H1 (cell line): Measurements from ENCODE around the gene KIFC1. TPM values are rescaled to one million over a fixed set of nuclear protein-coding genes. Genes with fewer than 3 reads are reported as not detected.

Experiments
- CTCF ChIA-PET: fragments of 300-600 bp; sonication (Branson Sonifier 250); formaldehyde crosslinking; loops from one replicate; lab custom pipeline; 2021; ENCODE audit not compliant: partially characterized antibody; lab: Charles Lee
- POLR2A ChIA-PET: fragments of 300-600 bp; sonication (Branson Sonifier 250); formaldehyde crosslinking; loops from one replicate; lab custom pipeline; 2021; ENCODE audit warnings: inconsistent platforms; ENCODE audit not compliant: partially characterized antibody; lab: Charles Lee
- DNase-seq, 2 experiments: peaks; one replicate each; pipeline versions ENCODE4 v3.0.0 to v3.0.0-alpha.2; 2010 to 2022; ENCODE audit warnings: low spot score in 2 of 2, low read depth in 1 of 2, mixed read lengths in 1 of 2
- FAIRE-seq: peaks from 2 replicates; lab custom pipeline; 2011; peaks lifted over from hg19 to GRCh38; lab: Jason Lieb, UNC
- H2AFZ ChIP-seq: 2 replicates; pipeline ENCODE4 v1.8.1; 2012; ENCODE audit warnings: low read length, inconsistent platforms
- H2AK5ac ChIP-seq: 2 replicates; pipeline ENCODE4 v1.6.1; 2013; ENCODE audit warnings: low read depth, low read length
- H2BK120ac ChIP-seq: replicated peaks from 2 replicates; pipeline ENCODE3; 2013; ENCODE audit warnings: low read depth, low read length, inconsistent platforms
- H2BK12ac ChIP-seq: 2 replicates; pipeline ENCODE4 v1.6.1; 2013; ENCODE audit warnings: low read depth, low read length
- H2BK15ac ChIP-seq: 2 replicates; pipeline ENCODE4 v1.6.1; 2013; ENCODE audit warnings: low read length
- H2BK20ac ChIP-seq: 2 replicates; pipeline ENCODE4 v1.6.1; 2013; ENCODE audit warnings: low read length
- H2BK5ac ChIP-seq: 2 replicates; pipeline ENCODE4 v1.6.1; 2013; ENCODE audit warnings: low read depth, low read length
- H3K14ac ChIP-seq: 2 replicates; pipeline ENCODE4 v1.6.1; 2013; ENCODE audit warnings: inconsistent platforms; ENCODE audit not compliant: insufficient read length
- H3K18ac ChIP-seq: 2 replicates; pipeline ENCODE4 v1.6.1; 2013; ENCODE audit warnings: low read length; ENCODE audit errors: extremely low read depth
- H3K23ac ChIP-seq: 2 replicates; pipeline ENCODE4 v1.6.1; 2013; ENCODE audit warnings: inconsistent platforms; ENCODE audit not compliant: insufficient read length
- H3K23me2 ChIP-seq: 2 replicates; pipeline ENCODE4 v1.6.1; 2013; ENCODE audit warnings: low read depth, low read length
- H3K27ac ChIP-seq: 2 replicates; pipeline ENCODE4 v1.6.1; 2011; ENCODE audit warnings: low read depth, low read length, inconsistent platforms
- H3K27me3 ChIP-seq, 4 experiments: replicated peaks in 1 of 4; 1 replicate in 1 of 4; 2 replicates in 3 of 4; pipeline versions ENCODE4 v1.6.1 to v1.8.1; 2011 to 2013; ENCODE audit warnings: low read length in 3 of 4, mild to moderate bottlenecking in 3 of 4, inconsistent platforms in 2 of 4, mixed read lengths in 2 of 4, moderate library complexity in 1 of 4; ENCODE audit not compliant: control insufficient read depth in 3 of 4, insufficient read depth in 3 of 4; ENCODE audit errors: extremely low read depth in 1 of 4
- H3K36me3 ChIP-seq, 4 experiments: 2 replicates each; pipeline versions ENCODE4 v1.6.1 to v1.8.1; 2011 to 2013; ENCODE audit warnings: mild to moderate bottlenecking in 4 of 4, low read length in 3 of 4, moderate library complexity in 2 of 4, control low read depth in 1 of 4, inconsistent platforms in 1 of 4; ENCODE audit not compliant: insufficient read depth in 4 of 4, control insufficient read depth in 2 of 4
- H3K4ac ChIP-seq: replicated peaks from 2 replicates; pipeline ENCODE3; 2013; ENCODE audit warnings: low read length, low read depth, mixed read lengths, inconsistent platforms; ENCODE audit not compliant: insufficient read length
- H3K4me1 ChIP-seq, 4 experiments: replicated peaks in 1 of 4; 1 replicate in 1 of 4; 2 replicates in 3 of 4; pipeline versions ENCODE4 v1.6.1 to v1.8.1; 2011 to 2013; ENCODE audit warnings: low read length in 3 of 4, inconsistent platforms in 2 of 4, mixed read lengths in 1 of 4; ENCODE audit not compliant: insufficient read depth in 4 of 4, control insufficient read depth in 3 of 4
- H3K4me2 ChIP-seq, 2 experiments: 2 replicates each; pipeline versions ENCODE4 v1.6.1 to v1.8.1; 2011 to 2013; ENCODE audit warnings: low read depth in 2 of 2, low read length in 2 of 2, control low read depth in 1 of 2, inconsistent platforms in 1 of 2, mild to moderate bottlenecking in 1 of 2; ENCODE audit not compliant: insufficient read depth in 1 of 2
- H3K4me3 ChIP-seq, 4 experiments: fragments of 200-600, 300-600 bp in 1 of 4; sonication (generic), shearing (Covaris generic), sonication (Bioruptor Twin) in 1 of 4; 2 replicates each; pipeline versions ENCODE4 v1.5.1 to v1.8.1; 2011 to 2016; ENCODE audit warnings: low read length in 4 of 4, low read depth in 3 of 4, control low read depth in 2 of 4, inconsistent platforms in 2 of 4, mild to moderate bottlenecking in 2 of 4, mixed read lengths in 1 of 4, moderate library complexity in 1 of 4; ENCODE audit not compliant: insufficient read depth in 2 of 4; ENCODE audit errors: extremely low read depth in 1 of 4
- H3K56ac ChIP-seq: replicated peaks from 2 replicates; pipeline ENCODE3; 2013; ENCODE audit warnings: low read depth, mild to moderate bottlenecking, mixed read lengths, low read length, inconsistent platforms; ENCODE audit not compliant: insufficient read length
- H3K79me1 ChIP-seq: 2 replicates; pipeline ENCODE4 v1.6.1; 2013; ENCODE audit warnings: low read depth, low read length, control low read depth
- H3K79me2 ChIP-seq, 2 experiments: 2 replicates each; pipeline versions ENCODE4 v1.6.1 to v1.8.1; 2012 to 2013; ENCODE audit warnings: low read length in 2 of 2, mild to moderate bottlenecking in 2 of 2, inconsistent platforms in 1 of 2; ENCODE audit not compliant: insufficient read depth in 2 of 2, control insufficient read depth in 1 of 2
- H3K9ac ChIP-seq, 4 experiments: replicated peaks in 1 of 4; 1 replicate in 1 of 4; 2 replicates in 3 of 4; pipeline versions ENCODE4 v1.6.1 to v1.8.1; 2011 to 2013; ENCODE audit warnings: low read depth in 3 of 4, low read length in 3 of 4, control low read depth in 2 of 4, mild to moderate bottlenecking in 2 of 4, moderate library complexity in 2 of 4, inconsistent platforms in 1 of 4; ENCODE audit errors: extremely low read depth in 1 of 4
- H3K9me3 ChIP-seq, 2 experiments: 2 replicates each; pipeline versions ENCODE4 v1.6.1 to v1.8.1; 2012 to 2013; ENCODE audit warnings: mild to moderate bottlenecking in 2 of 2, moderate library complexity in 2 of 2, control low read depth in 1 of 2, inconsistent platforms in 1 of 2, low read depth in 1 of 2, low read length in 1 of 2, mixed read lengths in 1 of 2; ENCODE audit not compliant: insufficient read depth in 2 of 2
- H4K20me1 ChIP-seq, 2 experiments: replicated peaks in 1 of 2; 2 replicates each; pipeline versions ENCODE3 to v1.8.1; 2011 to 2013; ENCODE audit warnings: inconsistent platforms in 2 of 2, low read length in 2 of 2, mild to moderate bottlenecking in 1 of 2; ENCODE audit not compliant: insufficient read depth in 2 of 2, control insufficient read depth in 1 of 2
- H4K5ac ChIP-seq: 2 replicates; pipeline ENCODE4 v1.6.1; 2013; ENCODE audit warnings: low read length, low read depth, mixed read lengths, inconsistent platforms; ENCODE audit not compliant: insufficient read length
- H4K8ac ChIP-seq: 2 replicates; pipeline ENCODE4 v1.8.0; 2013; ENCODE audit warnings: mild to moderate bottlenecking, moderate library complexity, low read length, inconsistent platforms; ENCODE audit not compliant: insufficient read depth; ENCODE audit errors: extremely low read depth
- H4K91ac ChIP-seq: replicated peaks from 2 replicates; pipeline ENCODE3; 2013; ENCODE audit warnings: low read length, mixed read lengths, inconsistent platforms; ENCODE audit not compliant: insufficient read length
- KDM4A ChIP-seq: IDR thresholded peaks from one replicate; pipeline ENCODE4 v1.7.1; 2012; ENCODE audit warnings: low read depth, mild to moderate bottlenecking, moderate library complexity, low read length, inconsistent platforms; ENCODE audit not compliant: severe bottlenecking
- PHF8 ChIP-seq: fragments of 200-600 bp; sonication (generic); conservative IDR thresholded peaks from 2 replicates; pipeline ENCODE4 v1.7.1; 2012; ENCODE audit warnings: low read depth, mild to moderate bottlenecking, inconsistent platforms, low read length, moderate library complexity
- WGBS, 2 experiments: shearing (Covaris generic) in 1 of 2; methylation state at CpG; one replicate each; pipeline versions ENCODE4 v1.1.6 to v1.1.7; 2013 to 2015; ENCODE audit warnings: low lambda C conversion rate in 2 of 2, mixed read lengths in 2 of 2, inconsistent platforms in 1 of 2, low coverage in 1 of 2, missing lambda C conversion rate in 1 of 2; ENCODE audit not compliant: insufficient replicate concordance in 2 of 2, insufficient coverage in 1 of 2, insufficient read length in 1 of 2; ENCODE audit errors: extremely low coverage in 1 of 2, missing lambda C conversion rate in 1 of 2; 5-methylcytosine and 5-hydroxymethylcytosine counted together
- polyA plus RNA-seq, 7 experiments: library from polyadenylated mRNA; depleted of rRNA in 3 of 7; stranded (reverse) in 5 of 7; unstranded in 2 of 7; fragments of >200 nt in 5 of 7; fragments of 200-250 nt in 2 of 7; gene quantifications; 1 replicate in 5 of 7; 2 replicates in 1 of 7; 4 replicates in 1 of 7; pipeline versions ENCODE4 v1.2.1 to v1.2.3, GENCODE V29; 2011 to 2013; ENCODE audit warnings: missing spikeins in 2 of 7, mixed read lengths in 2 of 7
- total RNA-seq: library from RNA; stranded (reverse); fragmentation: NEBNext Ultra II Directional; extraction: Animal tissue kit (Norgen Biotek cat#: 25700); gene quantifications from 2 replicates; pipeline ENCODE4 v1.2.1, GENCODE V29; 2021
- TF ChIP-seq, protein P1 (sequence below): IDR thresholded peaks from 2 replicates; pipeline ENCODE4 v1.6.1; 2012; ENCODE audit warnings: low read length, inconsistent platforms

KIFC1 gene
- total and polyA plus RNA-seq, 2 of the 8 experiments (the other 6 are each of a cell fraction or from before 2014, with no cell fraction given) = 46.6 to 64.3 TPM

GRCh38 chr6:33390767-33391277 lies 801 bp upstream of the KIFC1 start:
- peak overlapping the region; percentile 70; the same call in 1 of the 2 replicates for H3K27ac ChIP-seq
- POLR2A ChIA-PET = interaction anchor here (0.6 to 2.6 kb wide), 8 partner anchors 17 to 422 kb away, joined by 3 to 10 read pairs (median 4); partner anchors contain the start of genes RPS18, VPS52, ZBTB22 and ZBTB9

More at GRCh38 chr6:33390767-33391277, 801 bp upstream of the KIFC1 start:
- Histone ChIP-seq H3K36me3 (no peaks in the 10 kb centered on the region), H4K8ac (no peak overlapping the region), H3K4me1 (peaks cover 0 to 6% (median 3%) of the 10 kb centered on the region in 4 experiments; a peak in 4 of 7 replicates), H2AFZ (peak overlapping the region; percentile 84), H2BK12ac (peak overlapping the region; percentile 84), H2BK15ac (peak overlapping the region; percentile 7), H3K23ac (no peak overlapping the region), H4K5ac (peak overlapping the region; percentile 27), H3K4ac (no peak overlapping the region), H3K23me2 (peaks cover 6% of the 10 kb centered on the region; the same call in 1 of the 2 replicates), H3K79me2 (peaks cover 32 to 39% of the 10 kb centered on the region in 2 experiments), H2BK20ac (no peak overlapping the region), H2BK5ac (peak overlapping the region; percentile 49; the same call in 1 of the 2 replicates), H3K79me1 (peaks cover 3% of the 10 kb centered on the region; the same call in 1 of the 2 replicates), H3K27me3 (no peaks in the 10 kb centered on the region), H4K91ac (peak overlapping the region; percentile 19), H2BK120ac (no peak overlapping the region), H3K18ac (0 out of 2 replicates have a peak overlapping the region, but pooled peaks have one; percentile 11), H3K4me2 (peak overlapping the region; percentile 4 to 56), H3K56ac (peak overlapping the region; percentile 1), H3K14ac (no peak overlapping the region), H3K9ac (peak overlapping the region in 3 of 4 experiments; percentile 34 to 46 (median 46); a peak in 3 of 7 replicates), H3K4me3 (peak overlapping the region in 3 of 4 experiments; percentile 26 to 82 (median 38); a peak in 7 of 8 replicates), H4K20me1 (peaks cover 0 to 5% of the 10 kb centered on the region in 2 experiments), H2AK5ac (0 out of 2 replicates have a peak overlapping the region, but pooled peaks have one; percentile 5), H3K9me3 (no peaks in the 10 kb centered on the region)
- TF ChIP-seq, protein P1, sequence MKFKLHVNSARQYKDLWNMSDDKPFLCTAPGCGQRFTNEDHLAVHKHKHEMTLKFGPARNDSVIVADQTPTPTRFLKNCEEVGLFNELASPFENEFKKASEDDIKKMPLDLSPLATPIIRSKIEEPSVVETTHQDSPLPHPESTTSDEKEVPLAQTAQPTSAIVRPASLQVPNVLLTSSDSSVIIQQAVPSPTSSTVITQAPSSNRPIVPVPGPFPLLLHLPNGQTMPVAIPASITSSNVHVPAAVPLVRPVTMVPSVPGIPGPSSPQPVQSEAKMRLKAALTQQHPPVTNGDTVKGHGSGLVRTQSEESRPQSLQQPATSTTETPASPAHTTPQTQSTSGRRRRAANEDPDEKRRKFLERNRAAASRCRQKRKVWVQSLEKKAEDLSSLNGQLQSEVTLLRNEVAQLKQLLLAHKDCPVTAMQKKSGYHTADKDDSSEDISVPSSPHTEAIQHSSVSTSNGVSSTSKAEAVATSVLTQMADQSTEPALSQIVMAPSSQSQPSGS = no peak
- TF ChIP-seq PHF8 (0 out of 2 replicates have a peak, but pooled peaks have one; percentile 17), KDM4A (peak; percentile 32)
- WGBS, 2 experiments = 73% methylated on average over 9 of the region's 9 CpGs; no CpG with 5 or more reads in 1 of the 2 experiments
- CTCF ChIA-PET = interaction anchor here (0.7 to 1.6 kb wide), 25 partner anchors 9 to 193 kb away, joined by 3 to 8 read pairs (median 4); partner anchors contain the start of genes CUTA, PFDN6 and WDR46
- FAIRE-seq (no peak), DNase-seq (no peak)
